IMR-90 (cell line): ENCODE results near the gene LRRC14B.

Source experiments
- RAD21 ChIP-seq: IDR thresholded peaks from 2 replicates; pipeline ENCODE4 v1.6.1; 2012; ENCODE audit warnings: low read length, improper control_type of control experiment
- RCOR1 ChIP-seq: IDR thresholded peaks from 2 replicates; pipeline ENCODE4 v1.6.1; 2012; ENCODE audit warnings: mild to moderate bottlenecking, low read length, improper control_type of control experiment; ENCODE audit not compliant: insufficient replicate concordance
- TF ChIP-seq, protein P1 (sequence below): conservative IDR thresholded peaks from 2 replicates; pipeline ENCODE4 v1.5.1; 2012; ENCODE audit warnings: mild to moderate bottlenecking, low read depth, low read length, improper control_type of control experiment

GRCh38 chr5:198516-199196, 7.4 kb downstream of the LRRC14B start:
- TF ChIP-seq RCOR1, result no peak
- TF ChIP-seq, protein P1, sequence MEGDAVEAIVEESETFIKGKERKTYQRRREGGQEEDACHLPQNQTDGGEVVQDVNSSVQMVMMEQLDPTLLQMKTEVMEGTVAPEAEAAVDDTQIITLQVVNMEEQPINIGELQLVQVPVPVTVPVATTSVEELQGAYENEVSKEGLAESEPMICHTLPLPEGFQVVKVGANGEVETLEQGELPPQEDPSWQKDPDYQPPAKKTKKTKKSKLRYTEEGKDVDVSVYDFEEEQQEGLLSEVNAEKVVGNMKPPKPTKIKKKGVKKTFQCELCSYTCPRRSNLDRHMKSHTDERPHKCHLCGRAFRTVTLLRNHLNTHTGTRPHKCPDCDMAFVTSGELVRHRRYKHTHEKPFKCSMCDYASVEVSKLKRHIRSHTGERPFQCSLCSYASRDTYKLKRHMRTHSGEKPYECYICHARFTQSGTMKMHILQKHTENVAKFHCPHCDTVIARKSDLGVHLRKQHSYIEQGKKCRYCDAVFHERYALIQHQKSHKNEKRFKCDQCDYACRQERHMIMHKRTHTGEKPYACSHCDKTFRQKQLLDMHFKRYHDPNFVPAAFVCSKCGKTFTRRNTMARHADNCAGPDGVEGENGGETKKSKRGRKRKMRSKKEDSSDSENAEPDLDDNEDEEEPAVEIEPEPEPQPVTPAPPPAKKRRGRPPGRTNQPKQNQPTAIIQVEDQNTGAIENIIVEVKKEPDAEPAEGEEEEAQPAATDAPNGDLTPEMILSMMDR, result no peak
- TF ChIP-seq RAD21, result no peak
